ENCODE data around the gene ARHGEF2.

- no peak for TF ChIP-seq CTCF (conservative IDR thresholded peaks at IDR 0.05)
- no peak for TF ChIP-seq EZH2 (IDR thresholded peaks at IDR 0.05; ENCODE audit: low read depth)
Observed at GRCh38 chr1:155932081-155932480, 46.3 kb downstream of the ARHGEF2 start.

All from PC-9 (cell line).